ENCODE results near the gene NR3C1.

Gene NR3C1

GRCh38 chr5:143398053-143398355, 5.5 kb downstream of the NR3C1 start:
- Histone ChIP-seq H3K36me3 (ENCODE audit: insufficient read depth, low read length) (no peaks in the 10 kb centered on the region), H3K4me1 (ENCODE audit: insufficient read depth, low read length) (peaks cover 38% of the 10 kb centered on the region), H3K9me3 (ENCODE audit: control insufficient read depth, insufficient read depth, low read length) (no peaks in the 10 kb centered on the region), H3K9ac (ENCODE audit: low read depth, low read length) (no peak overlapping the region)

DNA sequence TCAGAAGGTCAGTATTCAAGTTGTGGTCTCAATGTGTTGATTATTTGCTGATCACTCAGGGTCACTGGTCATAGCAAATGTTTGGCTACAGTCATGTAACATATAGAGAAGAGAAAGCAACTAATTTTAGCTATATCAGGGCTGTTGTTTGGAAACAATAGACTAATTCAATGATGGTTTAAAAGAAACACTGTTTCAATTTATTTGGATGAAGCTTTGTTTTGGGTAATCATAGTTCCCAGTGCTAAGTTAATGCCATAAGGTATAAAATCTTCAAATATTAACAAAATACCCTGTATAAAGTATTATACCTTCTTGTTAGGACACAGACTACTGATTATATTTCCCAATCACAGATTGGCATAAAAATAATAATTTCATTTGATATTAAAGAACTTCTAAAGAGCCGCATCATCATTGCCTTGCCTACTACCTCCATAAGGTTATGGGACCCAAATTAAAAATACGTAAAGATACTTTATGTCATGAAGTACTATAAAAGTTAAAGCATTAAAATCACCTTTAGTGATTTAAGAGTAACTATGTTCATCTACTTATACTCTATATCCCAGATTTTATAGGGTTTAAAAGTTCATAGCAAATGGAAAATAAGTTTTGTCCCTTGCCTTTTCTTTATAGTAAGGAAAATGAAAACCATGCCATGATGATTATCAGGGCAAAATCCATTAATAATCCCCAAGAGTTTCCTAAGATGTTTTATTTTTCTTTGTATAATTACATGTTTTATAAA, 6.0 kb downstream of the NR3C1 start:
- Histone ChIP-seq H3K36me3 (ENCODE audit: insufficient read depth, low read length) (no peaks in the 10 kb centered on the region), H3K9me3 (ENCODE audit: control insufficient read depth, insufficient read depth, low read length) (no peaks in the 10 kb centered on the region), H3K4me1 (ENCODE audit: insufficient read depth, low read length) (peaks cover 38% of the 10 kb centered on the region), H3K9ac (ENCODE audit: low read depth, low read length) (no peak overlapping the region)

GRCh38 chr5:143396353-143396940, 7.0 kb downstream of the NR3C1 start:
- H3K9ac ChIP-seq (ENCODE audit: low read depth, low read length) = no peak overlapping the region
- no peaks in the 10 kb centered on the region for H3K9me3 ChIP-seq (ENCODE audit: control insufficient read depth, insufficient read depth, low read length)
- peaks cover 38% of the 10 kb centered on the region for H3K4me1 ChIP-seq (ENCODE audit: insufficient read depth, low read length)
- H3K36me3 ChIP-seq (ENCODE audit: insufficient read depth, low read length) = no peaks in the 10 kb centered on the region

- Histone ChIP-seq H3K4me1 (ENCODE audit: insufficient read depth, low read length) (peaks cover 35% of the 10 kb centered on the region), H3K36me3 (ENCODE audit: insufficient read depth, low read length) (no peaks in the 10 kb centered on the region), H3K9ac (ENCODE audit: low read depth, low read length) (no peak overlapping the region), H3K9me3 (ENCODE audit: control insufficient read depth, insufficient read depth, low read length) (no peaks in the 10 kb centered on the region)
Observed at GRCh38 chr5:143395638-143396352, 7.7 kb downstream of the NR3C1 start.

GRCh38 chr5:143393524-143393923, 10.0 kb downstream of the NR3C1 start:
- Histone ChIP-seq H3K9ac (ENCODE audit: low read depth, low read length) (no peak overlapping the region), H3K9me3 (ENCODE audit: control insufficient read depth, insufficient read depth, low read length) (no peaks in the 10 kb centered on the region), H3K36me3 (ENCODE audit: insufficient read depth, low read length) (no peaks in the 10 kb centered on the region), H3K4me1 (ENCODE audit: insufficient read depth, low read length) (peaks cover 22% of the 10 kb centered on the region)

- Histone ChIP-seq H3K9me3 (ENCODE audit: control insufficient read depth, insufficient read depth, low read length) (peaks cover 5% of the 10 kb centered on the region; the same call in 1 of the 2 replicates), H3K9ac (ENCODE audit: low read depth, low read length) (no peak overlapping the region), H3K36me3 (ENCODE audit: insufficient read depth, low read length) (no peaks in the 10 kb centered on the region), H3K4me1 (ENCODE audit: insufficient read depth, low read length) (peaks cover 9% of the 10 kb centered on the region; the same call in 1 of the 2 replicates)
Observed at GRCh38 chr5:143390941-143391340, 12.5 kb downstream of the NR3C1 start.

- Histone ChIP-seq H3K9ac (ENCODE audit: low read depth, low read length) (no peak overlapping the region), H3K36me3 (ENCODE audit: insufficient read depth, low read length) (no peaks in the 10 kb centered on the region), H3K4me1 (ENCODE audit: insufficient read depth, low read length) (peaks cover 2% of the 10 kb centered on the region; the same call in 1 of the 2 replicates)
Observed at GRCh38 chr5:143390258-143390657, 13.2 kb downstream of the NR3C1 start.

GRCh38 chr5:143386725-143387124, 16.8 kb downstream of the NR3C1 start:
- no peak overlapping the region for H3K9ac ChIP-seq (ENCODE audit: low read depth, low read length)
- H3K9me3 ChIP-seq (ENCODE audit: control insufficient read depth, insufficient read depth, low read length) = peaks cover 22% of the 10 kb centered on the region
- H3K4me1 ChIP-seq (ENCODE audit: insufficient read depth, low read length) = no peaks in the 10 kb centered on the region
- no peaks in the 10 kb centered on the region; the same call in 1 of the 2 replicates for H3K36me3 ChIP-seq (ENCODE audit: insufficient read depth, low read length)

More at GRCh38 chr5:143390258-143390657, 13.2 kb downstream of the NR3C1 start:
- peaks cover 10% of the 10 kb centered on the region; the same call in 1 of the 2 replicates for H3K9me3 ChIP-seq (ENCODE audit: control insufficient read depth, insufficient read depth, low read length)

GRCh38 chr5:143384865-143385657, 18.4 kb downstream of the NR3C1 start:
- H3K4me1 ChIP-seq (ENCODE audit: insufficient read depth, low read length) = no peaks in the 10 kb centered on the region
- no peaks in the 10 kb centered on the region; the same call in 1 of the 2 replicates for H3K36me3 ChIP-seq (ENCODE audit: insufficient read depth, low read length)
- peaks cover 22% of the 10 kb centered on the region for H3K9me3 ChIP-seq (ENCODE audit: control insufficient read depth, insufficient read depth, low read length)
- no peak overlapping the region for H3K9ac ChIP-seq (ENCODE audit: low read depth, low read length)

GRCh38 chr5:143383988-143384387, 19.5 kb downstream of the NR3C1 start:
- Histone ChIP-seq H3K9ac (ENCODE audit: low read depth, low read length) (no peak overlapping the region), H3K4me1 (ENCODE audit: insufficient read depth, low read length) (peaks cover 2% of the 10 kb centered on the region; the same call in 1 of the 2 replicates)

GRCh38 chr5:143379606-143380005, 23.9 kb downstream of the NR3C1 start:
- peaks cover 6% of the 10 kb centered on the region; the same call in 1 of the 2 replicates for H3K9me3 ChIP-seq (ENCODE audit: control insufficient read depth, insufficient read depth, low read length)
- peaks cover 24% of the 10 kb centered on the region for H3K4me1 ChIP-seq (ENCODE audit: insufficient read depth, low read length)
- no peak overlapping the region for H3K9ac ChIP-seq (ENCODE audit: low read depth, low read length)
- no peaks in the 10 kb centered on the region; the same call in 1 of the 2 replicates for H3K36me3 ChIP-seq (ENCODE audit: insufficient read depth, low read length)

More at GRCh38 chr5:143383988-143384387, 19.5 kb downstream of the NR3C1 start:
- H3K36me3 ChIP-seq (ENCODE audit: insufficient read depth, low read length) = no peaks in the 10 kb centered on the region; the same call in 1 of the 2 replicates
- H3K9me3 ChIP-seq (ENCODE audit: control insufficient read depth, insufficient read depth, low read length) = peaks cover 22% of the 10 kb centered on the region

- Histone ChIP-seq H3K9me3 (ENCODE audit: control insufficient read depth, insufficient read depth, low read length) (no peaks in the 10 kb centered on the region), H3K4me1 (ENCODE audit: insufficient read depth, low read length) (peaks cover 24% of the 10 kb centered on the region), H3K9ac (ENCODE audit: low read depth, low read length) (no peak overlapping the region; the same call in 1 of the 2 replicates), H3K36me3 (ENCODE audit: insufficient read depth, low read length) (no peaks in the 10 kb centered on the region)
Observed at GRCh38 chr5:143376911-143377813, 26.3 kb downstream of the NR3C1 start.

- no peaks in the 10 kb centered on the region for H3K36me3 ChIP-seq (ENCODE audit: insufficient read depth, low read length)
- H3K9me3 ChIP-seq (ENCODE audit: control insufficient read depth, insufficient read depth, low read length) = no peaks in the 10 kb centered on the region
- peaks cover 24% of the 10 kb centered on the region for H3K4me1 ChIP-seq (ENCODE audit: insufficient read depth, low read length)
- no peak overlapping the region; the same call in 1 of the 2 replicates for H3K9ac ChIP-seq (ENCODE audit: low read depth, low read length)
Observed at GRCh38 chr5:143376195-143376779, 27.2 kb downstream of the NR3C1 start.
